Activated CD4-positive, alpha-beta T cell treated with anti-CD3 and anti-CD28 coated beads, Interleukin-2, amount 50 U/mL, for 24 hours (primary cell): ENCODE measurements around the gene TRIM67.
A peak's percentile ranks its signal among the peaks of the same experiment; 100 is the strongest.
"Not testable (repeated sequence)": the region's sequence is repeated elsewhere in the genome, so short reads cannot be mapped to it uniquely, and the experiment has no call there.

Source experiments
- DNase-seq, 2 donors: peaks; one replicate each; pipeline ENCODE4 v3.0.0-alpha.2; 2020; ENCODE audit warnings: low read depth in 1 of 2, low spot score in 1 of 2

Gene TRIM67

DNA sequence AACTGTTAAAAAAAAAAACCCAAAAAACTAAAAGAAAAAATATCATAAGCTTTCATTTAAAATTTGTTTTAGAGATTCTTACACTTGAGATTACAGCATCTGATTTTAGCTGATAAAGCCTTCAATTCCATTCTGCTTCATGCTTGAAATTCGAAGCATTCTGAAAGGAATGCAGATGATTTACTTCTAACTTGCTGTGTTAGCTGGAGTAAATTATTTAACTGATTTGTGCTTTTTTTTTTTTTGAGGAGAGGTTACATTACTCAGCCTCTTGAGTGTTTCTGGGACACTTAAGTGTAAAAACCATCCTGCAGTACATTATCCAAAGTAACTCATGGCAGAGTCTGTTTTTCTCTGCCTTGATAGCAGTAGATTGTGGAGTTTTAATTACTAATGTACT is 4.5 kb upstream of the TRIM67 start:
- no peak for DNase-seq

- not testable (repeated sequence) for DNase-seq
Measured at GRCh38 chr1:231158141-231158540, 3.7 kb upstream of the TRIM67 start.

DNA sequence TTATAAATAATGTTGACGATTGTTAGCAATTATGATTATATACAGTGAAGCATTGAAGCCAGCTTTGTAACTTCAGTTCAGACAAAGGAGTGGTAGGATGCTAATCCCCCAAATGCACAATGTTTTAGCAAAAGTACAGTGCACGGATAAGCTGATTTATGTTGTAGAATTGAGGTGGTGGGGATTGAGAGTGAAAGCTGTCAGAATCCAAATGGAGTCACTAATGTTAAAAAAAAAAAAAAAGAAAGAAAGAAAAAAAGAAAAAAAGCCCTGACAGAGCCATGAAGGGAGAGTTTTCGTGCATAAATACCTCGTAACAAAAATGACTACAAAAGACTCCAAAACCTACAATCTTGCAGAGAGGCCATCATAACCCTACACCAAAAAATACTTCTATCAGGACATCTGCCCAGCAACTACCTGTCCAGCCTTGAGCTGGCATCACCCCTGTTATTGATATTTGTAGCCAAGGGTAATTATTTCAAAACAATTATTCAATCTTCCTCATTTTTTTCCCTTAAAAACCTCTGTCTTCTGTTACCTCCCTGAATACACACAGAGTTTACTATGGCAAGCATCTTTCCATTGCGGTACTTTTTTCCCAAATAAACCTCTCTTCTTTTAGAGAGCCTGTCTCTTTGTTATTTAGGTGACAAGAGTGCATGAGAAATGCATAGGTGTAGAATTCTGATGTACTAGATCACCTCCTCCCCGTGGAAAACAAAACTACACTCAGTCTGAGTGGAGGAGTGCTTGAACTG is 2.5 kb upstream of the TRIM67 start:
- no peak for DNase-seq

- DNase-seq, result no peak
Measured at GRCh38 chr1:231159963-231160761, 1.7 kb upstream of the TRIM67 start.

- no peak for DNase-seq
Measured at GRCh38 chr1:231160895-231161666, 777 bp upstream of the TRIM67 start.

DNA sequence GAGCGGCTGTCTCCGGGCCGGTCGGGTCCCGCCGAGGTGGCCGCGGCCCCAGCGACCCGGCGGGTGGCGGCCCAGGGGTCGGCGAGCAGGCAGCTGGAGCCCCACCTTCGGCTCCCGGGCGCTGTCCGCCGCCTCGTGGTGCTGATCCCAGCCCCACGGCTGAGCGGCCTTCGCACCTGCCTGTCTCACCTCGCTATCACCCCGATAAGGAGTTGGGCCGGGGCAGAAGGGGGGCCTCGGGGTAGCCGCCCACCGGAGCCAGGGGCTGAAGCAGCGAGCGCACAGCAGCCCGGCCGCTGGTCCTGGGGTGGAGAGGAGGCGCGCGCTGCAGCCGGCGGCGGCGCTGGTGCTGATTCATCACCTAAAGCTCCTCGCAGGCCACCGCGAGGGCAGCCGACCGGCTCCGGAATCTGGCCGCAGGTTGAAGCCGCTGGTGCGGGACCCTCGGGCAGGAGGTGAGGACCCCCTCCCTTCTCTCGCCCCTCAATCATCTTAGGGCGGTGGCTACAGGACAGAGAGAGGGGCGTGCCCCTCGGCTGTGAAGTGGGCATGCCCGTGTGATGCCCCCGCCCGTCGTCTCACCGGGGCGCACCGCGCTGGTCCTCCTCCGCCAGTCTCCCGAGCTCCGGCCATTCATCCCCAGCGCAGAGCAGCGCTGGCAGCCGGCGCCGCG is 575 bp downstream of the TRIM67 start:
- DNase-seq, result peak in 1 of 2 donors; percentile 13

GRCh38 chr1:231162970-231163829 is 1.3 kb downstream of the TRIM67 start:
- DNase-seq, result no peak

- DNase-seq, result no peak
Measured at GRCh38 chr1:231163830-231164427, 2.1 kb downstream of the TRIM67 start.

DNA sequence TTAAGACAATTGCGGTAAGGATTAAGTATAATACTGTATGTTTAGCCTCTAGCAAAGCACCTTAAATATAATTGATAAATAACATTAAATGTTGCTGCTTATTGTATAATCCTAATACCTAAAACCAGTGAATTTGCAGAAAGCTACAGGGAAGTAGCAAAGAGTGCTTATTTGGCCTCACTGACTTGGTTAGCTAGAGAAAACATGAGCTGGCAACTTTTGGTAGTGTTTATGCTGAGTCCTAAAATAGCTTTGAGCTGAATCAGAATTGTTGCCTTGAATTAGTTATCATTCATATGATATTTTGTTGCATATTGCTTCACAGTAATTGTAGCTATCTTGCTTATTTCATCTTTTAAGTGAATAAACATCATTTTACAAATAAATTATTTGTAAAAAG is 3.5 kb downstream of the TRIM67 start:
- no peak for DNase-seq

GRCh38 chr1:231166398-231166797 is 4.5 kb downstream of the TRIM67 start:
- no peak for DNase-seq

GRCh38 chr1:231170875-231171274 is 9.0 kb downstream of the TRIM67 start:
- DNase-seq, result no peak

GRCh38 chr1:231171623-231172197 is 9.9 kb downstream of the TRIM67 start:
- DNase-seq, result no peak

- no peak for DNase-seq
Measured at GRCh38 chr1:231172411-231172810, 10.6 kb downstream of the TRIM67 start.

- DNase-seq, result no peak
Measured at GRCh38 chr1:231176421-231176820, 14.6 kb downstream of the TRIM67 start.

GRCh38 chr1:231177226-231177625 is 15.4 kb downstream of the TRIM67 start:
- DNase-seq, result no peak

- no peak for DNase-seq
Measured at GRCh38 chr1:231177936-231178335, 16.1 kb downstream of the TRIM67 start.

GRCh38 chr1:231178970-231179369 is 17.1 kb downstream of the TRIM67 start:
- DNase-seq, result no peak

DNA sequence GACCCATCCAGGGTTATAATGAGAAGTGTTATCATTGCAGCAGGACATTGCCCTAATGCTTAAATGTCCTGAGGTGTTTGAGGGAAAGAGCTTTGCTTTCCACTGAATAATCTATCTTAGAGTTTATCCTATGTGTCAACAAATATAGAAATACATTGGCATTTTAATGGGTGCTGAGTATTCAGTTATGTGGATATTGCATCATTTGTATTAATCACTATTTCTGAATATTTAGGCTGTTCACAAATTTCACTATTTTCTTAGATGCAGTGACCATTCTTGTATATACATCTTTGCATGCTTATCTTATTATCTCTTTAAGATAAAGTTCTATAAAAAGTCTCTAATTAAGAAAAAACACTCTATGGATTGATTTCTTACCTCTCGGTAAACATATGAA is 18.2 kb downstream of the TRIM67 start:
- no peak for DNase-seq

DNA sequence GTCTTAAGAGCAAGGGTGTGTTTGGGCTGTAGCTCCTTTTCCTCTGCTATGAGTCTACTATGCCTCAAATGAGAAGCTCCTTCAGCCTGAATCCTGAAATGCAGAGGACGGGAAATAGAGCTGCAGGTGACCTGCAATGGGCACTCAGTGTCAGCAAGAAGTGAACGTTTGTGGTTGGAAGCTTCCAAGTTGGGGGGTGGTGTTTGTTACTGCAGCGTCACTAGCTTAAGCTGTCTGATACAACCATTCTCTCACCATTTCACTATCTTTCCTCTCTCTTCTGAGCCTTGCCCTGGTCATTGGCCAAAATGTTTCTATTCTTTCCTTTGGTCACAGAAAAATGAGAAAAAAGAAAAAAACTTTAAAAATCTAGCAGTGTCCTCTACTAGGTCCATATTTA is 19.4 kb downstream of the TRIM67 start:
- DNase-seq, result no peak

DNA sequence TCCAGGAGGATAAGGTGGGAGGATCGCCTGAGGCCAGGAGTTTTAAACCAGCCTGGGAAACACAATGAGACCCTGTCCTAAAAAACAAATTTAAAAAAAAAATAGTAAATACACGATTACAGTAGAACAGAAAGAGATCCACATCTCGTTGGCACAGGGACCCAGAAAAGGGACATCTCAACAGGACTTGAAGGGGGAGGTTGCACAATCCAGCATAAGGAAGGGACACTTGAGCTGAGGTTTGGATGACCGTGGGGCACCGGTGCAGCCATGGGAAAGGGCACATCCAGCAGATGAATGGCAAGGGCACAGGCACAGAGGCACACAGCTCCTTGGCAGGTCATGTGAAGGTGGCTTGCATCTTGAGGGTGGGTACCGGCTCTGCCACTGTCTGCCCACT is 20.5 kb downstream of the TRIM67 start:
- no peak for DNase-seq
